Measurements from ENCODE around the gene HPS1. TPM values are rescaled to one million over a fixed set of nuclear protein-coding genes. Genes with fewer than 3 reads are reported as not detected.

HPS1 gene
- total and polyA plus RNA-seq, 2 of the 4 experiments (the other 2 are of a cell fraction): 14.0 to 55.2 TPM

DNA sequence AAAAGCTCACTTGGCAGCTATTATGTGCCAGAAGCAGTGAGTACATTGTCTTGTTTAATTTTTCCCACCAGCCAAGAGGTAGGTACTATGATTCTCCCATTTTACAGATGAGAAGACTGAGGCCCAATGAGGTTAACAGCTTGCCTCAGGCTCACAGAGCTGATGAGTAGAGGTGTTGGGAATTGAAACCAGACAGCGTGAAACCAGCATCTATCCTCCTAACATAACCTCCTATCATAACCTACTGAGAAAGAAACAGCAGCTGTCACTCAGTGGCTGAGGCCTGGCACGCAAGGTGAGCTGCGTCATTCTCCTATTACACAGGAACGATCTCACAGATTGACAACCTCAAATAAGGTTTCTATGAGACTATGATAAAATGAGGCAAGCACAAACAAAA is 37.9 kb downstream of the HPS1 start:
- in situ Hi-C loops (cut with MboI; ENCODE audit: low sequenced_read_pairs) (no loop called here), dilution Hi-C loops (cut with HindIII; ENCODE audit: low sequenced_read_pairs, unreplicated experiment) (no loop called here), intact Hi-C loops (cut with micrococcal nuclease) (no loop called here)
- H3K9me3 ChIP-seq (ENCODE audit: control insufficient read depth, insufficient read depth, low read length): no peaks in the 10 kb centered on the region
- no peak overlapping the region for H3K4me2 ChIP-seq (ENCODE audit: low read depth, low read length)
- ChIA-PET CTCF (no interaction called here), POLR2A (ENCODE audit: unreplicated experiment) (no interaction called here)
- H3K4me3 ChIP-seq (ENCODE audit: insufficient read depth, low read depth, low read length): no peak overlapping the region
- no peak overlapping the region for H3K9ac ChIP-seq (ENCODE audit: low read depth, low read length)
- WGBS, 2 experiments (ENCODE audit: extremely low coverage in 2 of 2, insufficient read length in 1 of 2): no CpG with 5 or more reads among the region's 4 CpGs
- no peak overlapping the region for H4K8ac ChIP-seq (ENCODE audit: low read depth in 2 of 2, low read length in 2 of 2)
- peaks cover 31% of the 10 kb centered on the region for H3K9me1 ChIP-seq (ENCODE audit: insufficient read depth, low read length)
- H2AK9ac ChIP-seq (replicated peaks; ENCODE audit: low read depth, low read length, poor library complexity): no peak overlapping the region
- DNase-seq (no peak), ATAC-seq (ENCODE audit: low read depth) (no peak)
- no TSS peak for BruUV-seq (replicated peaks)
- H3K56ac ChIP-seq (ENCODE audit: extremely low read depth, insufficient read depth, low read length): no peak overlapping the region
- H3K27ac ChIP-seq (ENCODE audit: insufficient read depth, low read length): no peak overlapping the region
- H3K4ac ChIP-seq (ENCODE audit: low read depth, low read length): no peak overlapping the region
- H2AFZ ChIP-seq (replicated peaks; ENCODE audit: low read length, poor library complexity): no peak overlapping the region
- H2BK120ac ChIP-seq (ENCODE audit: low read depth, low read length): no peak overlapping the region
- H3K18ac ChIP-seq (ENCODE audit: low read depth, low read length): no peak overlapping the region
- no peak overlapping the region for H2BK5ac ChIP-seq (ENCODE audit: low read depth, low read length, poor library complexity, severe bottlenecking)
- no peak overlapping the region for H4K5ac ChIP-seq (ENCODE audit: low read depth, low read length)
- H3K4me1 ChIP-seq (ENCODE audit: control insufficient read depth, insufficient read depth, low read length): peaks cover 32% of the 10 kb centered on the region
- peaks cover 3% of the 10 kb centered on the region; the same call in 1 of the 2 replicates for H3K36me3 ChIP-seq (ENCODE audit: control insufficient read depth, insufficient read depth, low read length)
- peaks cover 8% of the 10 kb centered on the region; the same call in 1 of the 2 replicates for H4K20me1 ChIP-seq (ENCODE audit: insufficient read depth, low read length)
- TF ChIP-seq CTCF (conservative IDR thresholded peaks at IDR 0.05; ENCODE audit: low read depth, low read length) (no peak), NFE2L2 (IDR thresholded peaks at IDR 0.05; ENCODE audit: low read depth, low read length) (no peak), MAFK (IDR thresholded peaks at IDR 0.05; ENCODE audit: low read depth, low read length) (no peak), RAD21 (IDR thresholded peaks at IDR 0.05; ENCODE audit: low read length) (no peak), FOS (IDR thresholded peaks at IDR 0.05; ENCODE audit: low read depth, low read length) (no peak), BHLHE40 (IDR thresholded peaks at IDR 0.05; ENCODE audit: low read depth, low read length) (no peak), RFX5 (IDR thresholded peaks at IDR 0.05; ENCODE audit: low read depth, low read length) (no peak), ELK1 (IDR thresholded peaks at IDR 0.05; ENCODE audit: borderline replicate concordance, low read depth, low read length) (no peak), CHD1 (IDR thresholded peaks at IDR 0.05; ENCODE audit: low read depth, low read length) (no peak), MXI1 (IDR thresholded peaks at IDR 0.05; ENCODE audit: borderline replicate concordance, low read depth, low read length) (no peak)
- no peak overlapping the region for H4K91ac ChIP-seq (ENCODE audit: insufficient read depth, low read depth, low read length)
- H3K23ac ChIP-seq (ENCODE audit: low read depth, low read length): no peak overlapping the region
- peaks cover 4 to 42% of the 10 kb centered on the region in 2 experiments; a peak in 2 of 4 replicates for H3K79me1 ChIP-seq (ENCODE audit: low read depth in 1 of 2, low read length in 2 of 2)
- no peak overlapping the region for H2BK15ac ChIP-seq (ENCODE audit: low read depth, low read length)
- H3K14ac ChIP-seq (replicated peaks; ENCODE audit: low read depth, low read length): no peak overlapping the region
- H2AK5ac ChIP-seq (ENCODE audit: low read depth, low read length): no peak overlapping the region
- H2BK20ac ChIP-seq (ENCODE audit: low read depth, low read length): no peak overlapping the region
- H3K27me3 ChIP-seq (ENCODE audit: control insufficient read depth, insufficient read depth, low read length): no peaks in the 10 kb centered on the region

Measured in IMR-90 (cell line).